IPS DF 4.7 (cell line): ENCODE measurements around the gene ZDHHC1.

ENCODE experiments used
- DNase-seq: peaks from one replicate; pipeline ENCODE4 v3.0.0-alpha.2; 2013; ENCODE audit warnings: low spot score; ENCODE audit errors: extremely low read depth

Gene ZDHHC1

GRCh38 chr16:67448580-67448979, 32.3 kb upstream of the ZDHHC1 start:
- DNase-seq: no peak

GRCh38 chr16:67447508-67448076, 31.3 kb upstream of the ZDHHC1 start:
- no peak for DNase-seq

GRCh38 chr16:67446968-67447507, 30.8 kb upstream of the ZDHHC1 start:
- no peak for DNase-seq

GRCh38 chr16:67445913-67446907, 29.9 kb upstream of the ZDHHC1 start:
- no peak for DNase-seq

- no peak for DNase-seq
These were observed 29.2 kb upstream of the ZDHHC1 start for GRCh38 chr16:67445441-67445912.

- no peak for DNase-seq
These were observed 28.8 kb upstream of the ZDHHC1 start for GRCh38 chr16:67445126-67445426.

GRCh38 chr16:67444259-67445125, 28.2 kb upstream of the ZDHHC1 start:
- DNase-seq: no peak

- no peak for DNase-seq
These were observed 27.0 kb upstream of the ZDHHC1 start for GRCh38 chr16:67443265-67443664.

- DNase-seq: no peak
These were observed 26.4 kb upstream of the ZDHHC1 start for GRCh38 chr16:67442581-67443255.

GRCh38 chr16:67441907-67442306, 25.6 kb upstream of the ZDHHC1 start:
- DNase-seq: no peak

- no peak for DNase-seq
These were observed 25.0 kb upstream of the ZDHHC1 start for GRCh38 chr16:67441271-67441753.

- DNase-seq: no peak
These were observed 22.6 kb upstream of the ZDHHC1 start for GRCh38 chr16:67438824-67439393.

- DNase-seq: no peak
These were observed 22.0 kb upstream of the ZDHHC1 start for GRCh38 chr16:67438098-67438791.

- DNase-seq: no peak
These were observed 21.2 kb upstream of the ZDHHC1 start for GRCh38 chr16:67437513-67437912.

GRCh38 chr16:67436640-67437193, 20.4 kb upstream of the ZDHHC1 start:
- DNase-seq: no peak

- DNase-seq: no peak
These were observed 19.5 kb upstream of the ZDHHC1 start for GRCh38 chr16:67435758-67436164.

GRCh38 chr16:67433131-67433719, 16.9 kb upstream of the ZDHHC1 start:
- DNase-seq: no peak

- no peak for DNase-seq
These were observed 16.2 kb upstream of the ZDHHC1 start for GRCh38 chr16:67432506-67432890.
